HG02840 (cell line): ENCODE data around the gene GNGT2.

Source experiments
- ATAC-seq: cut with Tn5 transposase; IDR thresholded peaks from one replicate; pipeline ENCODE4 v1.9.1; 2021; ENCODE audit warnings: mild to moderate bottlenecking, moderate library complexity, moderate number of reproducible peaks; ENCODE audit not compliant: unreplicated experiment, low FRiP score

GNGT2 gene

DNA sequence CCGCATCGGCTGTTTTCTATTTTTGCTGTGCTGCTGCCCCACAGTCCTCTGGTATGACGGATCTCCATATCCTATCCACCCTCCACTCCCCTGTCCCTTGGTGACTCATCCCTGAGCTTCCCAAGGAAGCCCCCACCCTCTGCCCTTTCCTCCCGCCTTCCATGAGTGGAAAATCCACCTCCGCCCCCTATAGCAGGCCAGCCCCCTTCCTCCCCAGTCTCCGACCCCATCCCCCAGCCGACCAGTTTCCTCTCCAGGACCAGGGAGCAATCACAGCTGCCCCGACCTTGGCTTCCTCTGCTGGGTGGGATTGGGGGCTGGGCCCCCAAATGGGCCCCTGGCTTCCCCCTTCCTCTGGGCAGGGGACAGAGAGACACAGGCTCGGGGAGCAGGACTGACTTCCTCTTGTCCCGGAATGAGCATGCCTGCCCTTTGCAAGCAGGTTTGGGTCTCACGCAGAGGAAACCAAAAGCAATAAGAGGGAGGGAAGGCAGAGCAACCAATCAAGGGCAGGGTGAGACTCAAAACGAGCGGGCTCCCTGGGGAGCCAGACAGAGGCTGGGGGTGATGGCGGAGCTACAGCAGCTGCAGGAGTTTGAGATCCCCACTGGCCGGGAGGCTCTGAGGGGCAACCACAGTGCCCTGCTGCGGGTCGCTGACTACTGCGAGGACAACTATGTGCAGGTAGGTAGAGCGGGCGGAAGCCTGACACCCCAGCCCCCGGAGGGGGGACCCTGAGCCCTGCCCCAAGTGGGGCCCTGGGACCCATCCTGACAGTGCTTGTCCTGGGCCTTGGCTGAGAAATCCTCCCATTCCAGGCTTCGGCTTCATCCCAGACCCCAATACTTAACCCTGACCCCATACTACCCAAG lies at the start of gene GNGT2, which contains the start of gene ABI3:
Gene GNGT2 (minus strand): TSS at position 417 of the 872 bp plus-strand sequence. CDS start 3,152 bp downstream, outside the sequence.
Gene ABI3 (plus strand): TSS at position 550 of the 872 bp plus-strand sequence. CDS start 18 bp downstream, at position 568.
- ATAC-seq, result peak; percentile 71

DNA sequence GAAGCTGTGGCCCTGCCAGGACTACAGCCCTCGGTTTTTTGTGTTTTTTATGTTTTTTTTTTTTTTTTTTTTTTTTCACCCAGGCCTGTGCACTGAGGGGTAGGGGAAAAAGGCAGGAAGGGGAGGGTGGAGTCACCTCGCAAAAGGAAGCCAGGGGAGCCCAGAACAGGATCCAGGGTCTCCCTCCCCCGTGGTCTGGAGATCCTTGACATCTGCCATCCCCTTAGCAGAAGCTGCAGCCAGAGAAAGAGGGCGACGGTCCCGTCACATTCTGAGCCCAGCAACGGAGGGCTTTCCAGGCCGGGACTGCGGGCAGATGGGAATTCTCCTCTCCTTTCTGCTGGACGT lies 49.3 kb upstream of the GNGT2 start:
- ATAC-seq, result no peak

DNA sequence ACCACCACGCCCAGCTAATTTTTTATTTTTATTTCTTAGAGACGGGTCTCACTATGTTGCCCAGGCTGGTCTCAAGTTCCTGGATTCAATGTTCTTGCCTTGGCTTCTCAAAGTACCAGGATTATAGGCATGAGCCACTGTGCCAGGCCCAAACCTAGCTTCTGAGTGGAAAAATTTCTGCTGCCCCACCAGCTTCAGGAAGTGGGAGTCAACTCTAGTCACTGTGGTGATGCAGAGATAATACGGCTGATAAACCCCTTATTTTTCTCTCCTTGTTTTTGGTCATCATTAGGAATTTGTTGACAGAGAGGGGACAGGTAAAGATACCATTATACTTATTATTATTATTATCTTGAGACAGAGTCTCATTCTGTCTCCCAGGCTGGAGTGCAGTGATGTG lies 48.0 kb upstream of the GNGT2 start:
- no peak for ATAC-seq

DNA sequence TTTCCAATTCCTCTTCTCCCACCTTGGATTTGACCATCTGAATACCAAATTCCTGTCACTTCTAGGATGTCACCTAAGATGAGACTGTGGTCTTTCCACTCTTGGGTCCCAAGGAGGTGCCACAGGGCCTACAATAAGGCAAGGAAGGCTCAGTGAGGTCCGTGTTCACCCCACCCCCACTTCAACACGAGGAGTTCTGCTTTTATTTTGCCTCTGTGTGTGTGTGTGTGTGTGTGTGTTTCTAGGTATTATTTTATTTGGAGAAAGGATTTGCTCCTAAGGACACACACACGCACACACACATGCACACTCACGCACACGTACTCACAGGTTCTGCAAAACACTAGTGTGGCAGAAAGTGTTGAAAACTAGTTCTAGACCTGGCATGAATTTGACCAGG lies 44.8 kb upstream of the GNGT2 start:
- no peak for ATAC-seq

DNA sequence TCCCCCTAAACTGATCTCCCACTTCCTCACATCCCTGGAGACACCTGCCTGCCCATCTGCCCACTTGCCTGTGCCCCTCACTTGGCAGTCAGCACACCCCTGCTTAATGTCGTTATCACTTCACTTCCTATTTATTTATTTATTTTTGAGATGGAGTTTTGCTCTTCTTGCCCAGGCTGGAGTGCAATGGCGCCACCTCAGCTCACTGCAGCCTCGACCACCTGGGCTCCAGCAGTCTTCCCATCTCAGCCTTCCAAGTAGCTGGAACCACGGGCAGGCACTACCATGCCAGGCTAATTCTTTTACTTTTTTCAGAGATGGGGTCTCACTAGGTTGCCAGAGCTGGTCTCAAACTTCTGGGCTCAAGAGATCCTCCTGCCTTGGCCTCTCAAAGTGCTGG lies 43.7 kb upstream of the GNGT2 start:
- ATAC-seq, result no peak

DNA sequence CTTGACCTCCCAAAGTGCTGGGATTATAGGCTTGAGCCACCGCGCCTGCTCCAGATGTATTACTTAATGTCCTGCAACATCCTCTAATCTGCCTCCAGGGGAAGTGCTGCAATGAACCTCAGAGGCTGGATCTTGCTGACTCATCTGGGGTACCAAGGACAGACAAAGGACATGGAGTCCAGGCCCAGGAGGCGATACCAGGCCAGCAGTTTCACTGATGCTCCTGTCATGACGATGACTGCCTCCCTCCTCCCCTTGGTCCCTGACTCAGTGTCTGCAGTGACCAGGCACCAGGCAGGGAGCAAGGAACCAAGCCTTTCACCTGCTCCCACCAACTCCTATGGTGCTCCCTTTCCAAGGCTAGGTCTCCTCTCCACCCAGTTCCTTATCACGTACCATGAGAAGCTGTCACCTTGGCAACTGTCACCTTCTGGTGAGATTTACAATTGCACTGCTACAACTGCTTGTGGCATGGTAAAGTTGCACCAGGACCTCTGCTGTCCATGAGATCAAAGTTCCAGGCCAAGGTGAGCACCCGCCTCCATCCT lies 41.8 kb upstream of the GNGT2 start:
- ATAC-seq, result no peak

DNA sequence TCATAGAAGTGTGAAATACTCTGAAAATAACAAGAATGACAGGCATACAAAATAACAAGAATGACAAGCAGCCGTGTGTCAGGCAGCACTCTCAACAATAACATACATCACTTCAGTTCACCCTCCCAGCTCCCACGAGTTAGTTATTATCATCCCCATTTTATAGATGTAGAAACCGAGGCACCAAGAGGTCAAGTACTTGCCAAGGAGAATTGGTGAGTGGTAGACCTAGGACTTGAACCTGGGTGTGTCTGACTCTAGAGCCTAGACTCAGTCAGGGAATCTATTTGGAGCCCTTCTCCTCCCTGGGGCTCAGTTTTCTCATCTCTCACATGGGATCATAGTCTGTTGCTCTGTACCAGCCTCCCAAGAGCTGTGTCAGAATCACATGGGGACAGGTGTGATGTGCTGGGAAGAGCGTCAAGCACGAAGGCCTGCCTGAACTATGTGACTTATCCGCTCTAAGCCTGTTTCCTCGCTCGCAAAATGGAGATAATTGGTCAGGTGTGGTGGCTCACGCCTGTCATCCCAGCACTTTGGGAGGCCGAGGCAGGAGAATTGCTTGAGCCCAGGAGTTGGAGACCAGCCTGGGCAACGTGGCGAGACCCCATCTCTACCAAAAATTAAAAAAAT lies 39.6 kb upstream of the GNGT2 start:
- no peak for ATAC-seq

DNA sequence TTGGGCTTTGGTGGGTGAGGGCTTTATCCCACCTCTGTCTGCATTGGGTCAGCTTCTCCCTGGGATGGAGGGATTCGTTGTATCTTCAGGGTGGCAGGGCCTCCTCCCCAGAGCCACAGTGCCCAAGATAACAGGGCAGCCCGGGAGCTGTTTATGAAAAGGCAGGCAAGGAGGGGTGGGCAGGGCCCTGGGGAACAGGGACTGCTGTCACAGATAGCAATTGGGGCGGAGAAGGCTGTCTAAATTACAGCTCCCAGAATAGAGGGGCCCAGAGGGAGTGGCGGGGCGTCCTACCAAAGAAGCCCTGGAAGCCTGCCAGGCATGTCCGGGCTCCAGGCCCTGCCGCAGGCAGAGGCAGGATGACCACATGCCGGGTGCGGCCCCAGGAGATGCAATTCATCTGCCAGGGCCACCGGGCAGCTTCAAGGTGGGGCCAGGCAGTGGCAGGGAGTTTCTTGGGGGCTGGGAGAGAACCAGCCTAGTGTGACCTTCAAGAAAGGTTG lies 39.0 kb upstream of the GNGT2 start:
- ATAC-seq, result no peak

DNA sequence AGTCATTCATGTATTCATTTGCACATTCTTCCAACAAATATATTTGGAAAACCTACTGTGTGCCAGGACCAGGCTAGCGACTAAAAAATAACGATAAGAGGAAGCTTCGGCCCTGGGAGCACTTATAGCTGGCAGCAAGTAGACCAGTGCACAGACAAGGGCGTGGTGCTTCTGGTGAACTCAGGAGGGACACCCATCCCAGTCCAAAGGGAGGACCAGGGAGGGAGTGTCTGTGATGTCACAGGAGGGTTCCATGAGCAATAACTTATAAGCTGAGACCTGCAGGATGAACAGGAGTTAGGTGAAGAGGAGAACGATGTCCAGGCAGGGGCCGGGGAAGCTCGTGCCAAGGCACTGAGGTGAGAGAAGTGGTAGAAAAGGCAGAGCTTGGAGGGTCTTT lies 37.6 kb upstream of the GNGT2 start:
- no peak for ATAC-seq

DNA sequence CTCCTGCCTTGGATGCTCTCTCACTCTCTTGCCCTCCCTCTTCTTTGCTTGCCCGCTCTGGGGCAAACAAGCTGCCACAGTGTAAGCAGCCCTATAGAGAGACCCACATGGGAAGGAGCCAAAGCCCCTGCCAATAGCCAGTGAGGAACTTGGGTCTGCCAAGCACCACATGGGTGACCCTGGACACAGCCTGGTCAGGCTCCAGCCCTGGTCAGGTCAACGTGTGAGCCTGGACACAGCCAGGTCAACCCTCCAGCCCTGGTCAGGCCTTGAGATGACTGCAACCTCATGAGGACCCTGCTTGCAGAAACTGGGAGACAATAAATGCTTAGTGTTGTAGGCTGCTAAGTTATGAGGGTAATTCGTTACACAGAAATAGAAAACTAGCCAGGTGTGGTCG lies 34.5 kb upstream of the GNGT2 start:
- no peak for ATAC-seq

DNA sequence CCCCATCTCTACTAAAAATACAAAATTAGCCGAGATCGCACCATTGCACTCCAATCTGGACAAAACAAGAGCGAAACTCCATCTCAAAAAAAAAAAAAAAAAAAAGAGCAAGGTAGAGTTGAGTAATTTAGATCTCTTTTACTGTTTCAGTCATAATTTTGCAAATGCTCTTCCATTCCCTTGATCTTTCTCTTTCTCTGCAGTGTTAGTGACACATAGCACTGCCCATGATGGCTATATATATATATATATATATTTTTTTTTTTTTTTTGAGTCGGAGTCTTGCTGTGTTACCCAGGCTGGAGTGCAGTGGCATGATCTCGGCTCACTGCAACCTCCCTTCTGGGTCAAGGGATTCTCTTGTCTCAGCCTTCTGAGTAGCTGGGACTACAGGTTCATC lies 32.4 kb upstream of the GNGT2 start:
- ATAC-seq, result no peak

DNA sequence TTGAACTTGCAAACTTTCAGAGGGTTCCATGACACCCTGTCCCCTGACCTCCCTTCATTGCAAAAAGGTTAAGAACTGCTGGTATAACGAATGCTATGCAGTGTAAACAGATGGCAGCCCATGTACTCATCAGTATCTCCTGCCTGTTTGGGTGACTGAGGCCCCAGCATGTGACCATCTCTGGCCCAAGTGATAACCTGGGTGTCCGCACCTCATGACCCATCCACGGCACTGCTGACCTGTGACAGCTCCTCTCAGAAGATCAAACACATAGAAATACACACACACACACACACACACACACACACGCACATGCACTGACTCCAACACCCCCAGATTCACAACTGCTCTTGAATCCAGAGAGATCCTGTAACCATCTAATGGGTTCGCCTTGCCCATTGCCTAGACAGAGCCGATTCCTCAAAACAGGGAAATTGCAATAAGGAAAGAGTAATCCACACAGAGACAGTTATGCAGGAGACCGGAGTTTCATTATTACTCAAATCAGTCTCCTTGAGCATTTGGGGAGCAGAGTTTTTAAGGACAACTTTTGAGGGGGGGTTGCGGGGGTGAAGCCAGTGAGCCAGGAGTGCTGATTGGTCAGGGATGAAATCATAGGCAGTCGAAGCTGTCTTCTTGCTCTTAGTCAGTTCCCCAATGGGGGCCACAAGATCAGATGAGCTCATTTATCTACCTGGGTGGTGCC lies 31.5 kb upstream of the GNGT2 start:
- ATAC-seq, result no peak

DNA sequence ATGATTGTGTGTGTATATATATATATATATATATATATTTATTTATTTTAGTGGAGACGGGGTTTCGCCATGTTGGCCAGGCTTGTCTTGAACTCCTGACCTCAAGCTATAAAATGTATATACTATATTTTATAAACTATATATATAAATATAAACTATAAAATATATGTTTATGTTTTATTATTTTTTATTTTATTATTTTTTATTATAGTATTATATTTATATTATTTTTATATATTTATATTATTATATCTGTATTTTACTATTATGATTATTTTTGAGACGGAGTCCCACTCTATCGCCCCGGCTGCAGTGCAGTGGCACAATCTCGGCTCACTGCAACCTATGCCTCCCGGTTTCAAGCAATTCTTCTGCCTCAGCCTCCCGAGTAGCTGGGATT lies 30.7 kb upstream of the GNGT2 start:
- no peak for ATAC-seq

DNA sequence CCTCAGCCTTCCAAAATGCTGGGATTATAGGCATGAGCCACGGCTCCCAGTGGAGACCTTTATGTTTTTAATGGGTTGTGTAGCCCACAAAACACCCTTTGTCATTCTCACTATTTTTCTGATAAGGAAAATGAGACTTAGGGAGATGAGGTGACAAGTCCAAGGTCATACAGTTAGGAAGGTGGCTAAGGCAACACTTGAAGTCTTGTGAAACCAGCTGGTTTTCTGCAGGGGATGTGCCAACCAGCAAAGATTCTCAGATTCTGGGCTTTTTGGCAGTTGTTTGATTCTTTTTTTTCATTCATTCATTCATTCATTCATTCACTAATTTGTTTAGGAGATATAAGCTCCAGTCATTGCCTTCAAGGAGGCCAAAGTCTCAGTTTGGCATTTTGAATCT lies 30.2 kb upstream of the GNGT2 start:
- ATAC-seq, result no peak

DNA sequence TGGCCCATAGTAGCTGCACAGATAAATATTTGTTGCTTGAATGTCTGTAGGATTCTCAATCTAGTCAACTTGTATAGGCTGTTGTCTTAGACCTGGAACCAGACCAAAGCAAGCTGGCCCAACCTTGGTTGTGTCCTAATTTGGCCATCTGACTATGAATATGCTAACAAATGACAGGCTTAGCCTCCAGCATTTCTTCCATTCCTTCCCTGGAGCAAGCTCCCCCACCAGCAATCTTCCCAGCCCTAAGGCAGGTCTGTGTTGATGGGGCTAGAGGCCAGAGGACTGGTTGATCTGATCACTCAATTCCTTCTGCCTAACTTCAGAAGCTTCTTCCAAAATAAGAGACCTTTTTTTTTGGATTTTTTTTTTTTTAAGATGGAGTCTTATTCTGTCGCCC lies 29.6 kb upstream of the GNGT2 start:
- ATAC-seq, result no peak

DNA sequence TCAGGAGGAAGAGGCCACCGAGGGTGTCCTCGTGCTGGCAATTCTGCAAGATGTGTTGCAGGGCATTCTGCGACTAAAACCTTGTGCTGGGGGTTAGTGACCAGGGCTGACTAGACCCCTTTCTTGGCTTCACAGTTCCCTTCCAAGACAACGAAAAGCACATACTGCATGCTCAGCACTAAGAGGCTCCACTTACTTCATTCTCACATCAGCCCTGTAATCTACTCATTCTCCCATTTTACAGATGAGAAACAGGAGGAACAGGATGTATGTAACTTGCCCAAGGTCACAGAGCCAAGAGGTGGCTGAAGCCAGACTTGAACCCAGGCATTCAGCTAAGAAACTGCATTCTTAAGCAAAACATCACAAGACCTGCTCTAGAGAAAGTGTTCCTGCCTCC lies 25.5 kb upstream of the GNGT2 start:
- no peak for ATAC-seq

DNA sequence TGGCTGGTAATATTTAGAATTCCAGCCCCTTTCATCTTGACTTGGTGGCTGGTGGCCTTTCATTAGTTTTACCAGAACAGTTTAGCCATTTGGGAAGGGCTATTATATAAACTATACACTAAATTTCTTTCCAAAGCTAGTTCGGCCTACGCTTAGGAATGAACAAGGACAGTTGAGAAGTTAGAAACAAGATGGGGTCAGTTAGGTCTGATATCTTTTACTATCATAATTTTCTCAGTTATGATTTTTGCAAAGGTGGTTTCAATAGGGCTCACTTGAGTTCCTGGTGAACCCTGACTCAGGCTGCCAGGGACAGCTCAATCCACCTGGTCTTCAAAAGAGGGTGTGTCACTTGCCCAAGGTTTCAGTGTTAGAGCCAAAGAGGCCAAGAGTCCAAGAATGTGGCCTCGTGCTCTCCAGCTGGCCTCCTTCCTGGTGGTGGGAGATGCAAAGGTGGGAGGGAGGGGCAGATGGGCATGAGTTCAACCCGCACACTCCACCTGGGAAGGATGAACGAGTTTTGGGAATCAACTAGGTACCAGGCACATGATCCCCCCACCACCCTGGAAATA lies 24.2 kb upstream of the GNGT2 start:
- no peak for ATAC-seq

DNA sequence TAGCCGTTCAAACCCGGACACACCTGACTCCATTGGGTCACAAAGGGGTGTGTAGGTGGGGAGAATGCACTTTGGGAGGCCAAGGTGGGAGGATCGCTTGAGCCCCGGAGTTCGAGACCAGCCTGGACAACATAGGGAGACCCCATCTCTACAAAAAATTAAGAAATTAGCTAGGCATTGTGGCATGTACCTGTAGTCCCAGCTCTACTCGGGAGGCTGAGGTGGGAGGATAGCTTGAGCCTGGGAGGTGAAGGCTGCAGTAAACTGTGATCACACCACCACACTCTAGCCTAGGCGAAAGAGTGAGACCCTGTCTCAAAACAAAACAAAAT lies 21.2 kb upstream of the GNGT2 start:
- no peak for ATAC-seq

DNA sequence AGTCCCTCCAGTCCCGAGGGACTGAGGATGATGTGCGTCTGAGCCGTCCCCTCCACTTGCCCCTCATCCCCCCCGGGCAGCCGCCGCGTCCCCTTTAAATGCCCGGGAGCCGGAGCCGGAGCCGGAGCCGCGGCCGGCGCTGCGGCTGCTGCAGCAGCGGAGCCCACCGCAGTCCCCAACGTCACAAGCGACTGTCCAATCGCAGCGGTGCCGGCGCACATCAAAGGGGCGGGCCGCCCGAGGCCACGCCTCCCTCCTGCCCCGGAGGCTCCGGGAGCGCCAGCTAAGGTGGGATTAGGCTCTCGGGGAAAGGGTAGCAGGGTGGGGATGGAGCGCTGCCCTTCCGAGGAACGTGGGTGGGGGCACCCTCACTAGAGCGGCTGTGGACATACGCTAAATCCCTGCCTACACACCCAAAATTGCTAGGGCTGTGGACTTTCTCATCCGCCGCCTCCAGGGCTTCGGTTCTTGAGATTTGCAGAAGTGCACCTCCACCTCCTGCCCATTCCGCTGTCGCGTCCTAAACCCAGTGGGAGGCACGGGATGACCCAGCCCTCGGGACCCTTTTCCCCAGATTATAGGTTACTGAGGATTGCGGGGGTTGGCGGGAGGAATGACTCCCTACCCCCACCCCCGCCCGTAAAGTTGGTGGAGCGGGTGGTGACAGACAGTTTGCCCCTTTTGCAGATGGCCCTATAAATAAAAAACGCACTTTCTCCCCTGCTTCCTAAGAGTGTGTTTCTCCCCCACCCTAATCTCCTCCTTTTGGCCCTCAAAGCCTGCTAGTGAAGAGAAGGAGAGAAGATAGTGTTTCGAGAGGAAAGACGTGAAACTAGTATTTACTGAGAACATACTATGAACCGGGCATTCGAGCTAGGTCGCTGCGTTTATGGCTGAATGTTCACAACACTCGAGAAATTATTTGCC lies 20.5 kb upstream of the GNGT2 start, which contains the start of gene PHOSPHO1:
Gene PHOSPHO1 (minus strand): TSS at position 152 of the 927 bp plus-strand sequence. CDS start 4,096 bp downstream, outside the sequence.
- peak; percentile 91 for ATAC-seq
